ENCODE measurements around the gene CCDC97.

GRCh38 chr19:41264581-41265394, 45.2 kb upstream of the CCDC97 start:
- no peak for TF ChIP-seq POLR2A (IDR thresholded peaks at IDR 0.05; ENCODE audit: low read depth)
- peak in 1 of 3 experiments; percentile 8 for TF ChIP-seq CTCF (IDR thresholded peaks at IDR 0.05)
- no peak for TF ChIP-seq POLR2AphosphoS5 (IDR thresholded peaks at IDR 0.05)

All from esophagus muscularis mucosa (tissue), 3 donors.